K562 (cell line): ENCODE results near the gene HGS. TPM values are rescaled to one million over a fixed set of nuclear protein-coding genes. Genes with fewer than 3 reads are reported as not detected.

Experiments used
- CEBPG ChIP-seq, 3 experiments: fragments of 200-800 bp in 1 of 3; sonication (Bioruptor generic) in 1 of 3; sonication (generic) in 1 of 3; formaldehyde crosslinking in 1 of 3; IDR thresholded peaks in 2 of 3; conservative IDR thresholded peaks in 1 of 3; 2 replicates each; pipeline versions ENCODE4 v1.6.1 to v1.8.0; 2016 to 2022; ENCODE audit warnings: missing compliant biosample characterization in 2 of 3, missing genetic modification characterization in 2 of 3, mild to moderate bottlenecking in 1 of 3, missing genetic modification reagents in 1 of 3
- EP300 ChIP-seq: IDR thresholded peaks from 2 replicates; pipeline ENCODE4 v1.6.1; 2012; ENCODE audit warnings: low read length, improper control_type of control experiment
- ETS2 ChIP-seq: IDR thresholded peaks from 2 replicates; pipeline ENCODE4 v1.6.1; 2016; ENCODE audit warnings: borderline replicate concordance, missing genetic modification characterization, mild to moderate bottlenecking, moderate library complexity, missing compliant biosample characterization; ENCODE audit not compliant: poor library complexity, severe bottlenecking
- HIVEP1 ChIP-seq: fragments of 250-450 bp; sonication (Bioruptor Pico); IDR thresholded peaks from 2 replicates; pipeline ENCODE4 v1.4.0; 2020; ENCODE audit warnings: mild to moderate bottlenecking
- HNRNPUL1 ChIP-seq: fragments of 200-400 bp; formaldehyde crosslinking; IDR thresholded peaks from 2 replicates; pipeline ENCODE4 v1.6.1; 2017; ENCODE audit warnings: low read length
- MAFG ChIP-seq: fragments of 450-650 bp; conservative IDR thresholded peaks from 2 replicates; pipeline ENCODE4 v1.6.1; 2016; ENCODE audit warnings: missing genetic modification characterization, missing compliant biosample characterization
- POLR2A ChIP-seq: fragments of 450-650 bp; conservative IDR thresholded peaks from 2 replicates; pipeline ENCODE4 v1.6.1; 2016
- SREBF1 ChIP-seq: fragments of 150-350 bp; IDR thresholded peaks from 2 replicates; pipeline ENCODE4 v1.6.1; 2014; ENCODE audit warnings: antibody characterized with exemption, low read depth, low read length, borderline replicate concordance
- SRSF3 ChIP-seq: fragments of 200-400 bp; formaldehyde crosslinking; IDR thresholded peaks from 2 replicates; pipeline ENCODE4 v1.6.1; 2016; ENCODE audit warnings: mild to moderate bottlenecking, low read length, moderate library complexity; ENCODE audit not compliant: insufficient read depth
- TAF9B ChIP-seq: fragments of 450-650 bp; IDR thresholded peaks from 2 replicates; pipeline ENCODE4 v1.6.1; 2018; ENCODE audit warnings: mild to moderate bottlenecking; ENCODE audit not compliant: partially characterized antibody
- ZNF174 ChIP-seq: fragments of 250-450 bp; sonication (Bioruptor Pico); IDR thresholded peaks from 2 replicates; pipeline ENCODE4 v1.4.0; 2020; ENCODE audit warnings: mild to moderate bottlenecking
- ZNF3 ChIP-seq: fragments of 250-450 bp; sonication (Bioruptor Pico); IDR thresholded peaks from 2 replicates; pipeline ENCODE4 v1.5.0; 2021; ENCODE audit warnings: mild to moderate bottlenecking, moderate library complexity
- polyA plus RNA-seq, 8 experiments: library from polyadenylated mRNA; depleted of rRNA in 4 of 8; stranded (reverse) in 5 of 8; unstranded in 3 of 8; fragments of >200 nt; fragmentation: Nextera tagmentation in 2 of 8; fragmentation: Illumina TruSeq in 1 of 8; extraction: Ambion mirVana in 2 of 8; extraction: Trizol in 1 of 8; gene quantifications; 2 replicates each; pipeline versions ENCODE4 v1.2.1 to v1.2.3, GENCODE V29; 2011 to 2014; ENCODE audit warnings: inconsistent platforms in 1 of 8, missing spikeins in 1 of 8
- total RNA-seq, 7 experiments: library from RNA; depleted of rRNA in 6 of 7; stranded (reverse); fragments of >200 nt in 6 of 7; fragmentation: Illumina TruSeq in 2 of 7; extraction: Trizol in 2 of 7; gene quantifications; 2 replicates each; pipeline versions ENCODE4 v1.2.1 to v1.2.3, GENCODE V29; 2011 to 2021; ENCODE audit warnings: low replicate concordance in 1 of 7
- TF ChIP-seq, protein P1 (sequence below), 2 experiments: fragments of 150-350 bp in 1 of 2; IDR thresholded peaks; 2 replicates each; pipeline ENCODE4 v1.6.1; 2012 to 2016; ENCODE audit warnings: low read depth in 2 of 2, low read length in 2 of 2, mild to moderate bottlenecking in 1 of 2, moderate library complexity in 1 of 2
- TF ChIP-seq, protein P2 (sequence below): fragments of 450-650 bp; formaldehyde crosslinking; IDR thresholded peaks from 2 replicates; pipeline ENCODE4 v1.4.0; 2020; ENCODE audit warnings: mild to moderate bottlenecking
- TF ChIP-seq, protein P3 (sequence below), 2 experiments: IDR thresholded peaks; 2 replicates each; pipeline ENCODE4 v1.6.1; 2012; ENCODE audit warnings: improper control_type of control experiment in 2 of 2, low read depth in 2 of 2, low read length in 2 of 2, borderline replicate concordance in 1 of 2
- TF ChIP-seq, protein P4 (sequence below): fragments of 250-450 bp; sonication (Bioruptor Pico); IDR thresholded peaks from 2 replicates; pipeline ENCODE4 v1.4.0; 2020; ENCODE audit warnings: mild to moderate bottlenecking, moderate library complexity

HGS gene
- total and polyA plus RNA-seq, 9 of the 15 experiments (the other 6 are each of a cell fraction or from before 2014, with no cell fraction given), result 3.9 to 176 (median 77.1) TPM

DNA sequence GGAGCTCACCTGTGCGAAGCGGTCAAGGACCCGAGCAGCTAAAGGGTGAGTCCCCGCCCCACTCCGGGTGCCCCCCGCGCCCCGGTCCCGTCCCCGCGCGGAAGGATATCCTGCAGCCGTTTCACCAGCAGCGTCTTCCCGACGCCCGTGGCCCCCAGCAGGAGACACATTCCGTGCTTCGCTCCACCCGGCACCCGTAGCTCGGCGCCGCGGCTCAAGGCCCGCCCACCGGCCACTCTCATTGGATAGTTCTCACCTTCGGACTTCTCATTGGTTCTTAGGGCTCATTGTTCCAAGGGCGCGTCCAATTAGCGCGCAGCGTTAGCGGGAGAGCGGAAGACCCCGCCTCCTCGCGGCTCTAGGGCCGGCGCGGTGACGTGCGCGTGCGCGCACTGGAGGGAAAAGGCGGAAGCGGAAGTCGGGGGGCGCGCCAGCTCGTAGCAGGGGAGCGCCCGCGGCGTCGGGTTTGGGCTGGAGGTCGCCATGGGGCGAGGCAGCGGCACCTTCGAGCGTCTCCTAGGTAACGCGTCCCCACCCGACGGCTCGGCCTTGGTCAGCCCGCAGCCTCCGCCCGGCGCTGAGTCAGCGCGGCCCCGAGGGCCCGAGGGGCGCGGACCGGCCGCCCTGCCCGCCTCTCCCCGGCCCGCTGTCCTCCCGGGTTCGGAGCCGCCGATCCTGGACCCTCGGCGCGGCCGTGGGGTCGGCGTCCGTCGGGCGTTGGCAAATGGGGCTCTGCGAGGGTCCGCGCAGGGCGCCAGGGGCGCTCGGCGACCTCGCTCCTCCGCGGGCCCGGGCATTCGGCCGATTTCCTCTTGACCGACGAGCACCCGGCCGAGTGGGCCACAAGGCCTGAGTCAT, at the start of gene HGS, which contains the start of gene ARL16 (continued):
- TF ChIP-seq, protein P1, sequence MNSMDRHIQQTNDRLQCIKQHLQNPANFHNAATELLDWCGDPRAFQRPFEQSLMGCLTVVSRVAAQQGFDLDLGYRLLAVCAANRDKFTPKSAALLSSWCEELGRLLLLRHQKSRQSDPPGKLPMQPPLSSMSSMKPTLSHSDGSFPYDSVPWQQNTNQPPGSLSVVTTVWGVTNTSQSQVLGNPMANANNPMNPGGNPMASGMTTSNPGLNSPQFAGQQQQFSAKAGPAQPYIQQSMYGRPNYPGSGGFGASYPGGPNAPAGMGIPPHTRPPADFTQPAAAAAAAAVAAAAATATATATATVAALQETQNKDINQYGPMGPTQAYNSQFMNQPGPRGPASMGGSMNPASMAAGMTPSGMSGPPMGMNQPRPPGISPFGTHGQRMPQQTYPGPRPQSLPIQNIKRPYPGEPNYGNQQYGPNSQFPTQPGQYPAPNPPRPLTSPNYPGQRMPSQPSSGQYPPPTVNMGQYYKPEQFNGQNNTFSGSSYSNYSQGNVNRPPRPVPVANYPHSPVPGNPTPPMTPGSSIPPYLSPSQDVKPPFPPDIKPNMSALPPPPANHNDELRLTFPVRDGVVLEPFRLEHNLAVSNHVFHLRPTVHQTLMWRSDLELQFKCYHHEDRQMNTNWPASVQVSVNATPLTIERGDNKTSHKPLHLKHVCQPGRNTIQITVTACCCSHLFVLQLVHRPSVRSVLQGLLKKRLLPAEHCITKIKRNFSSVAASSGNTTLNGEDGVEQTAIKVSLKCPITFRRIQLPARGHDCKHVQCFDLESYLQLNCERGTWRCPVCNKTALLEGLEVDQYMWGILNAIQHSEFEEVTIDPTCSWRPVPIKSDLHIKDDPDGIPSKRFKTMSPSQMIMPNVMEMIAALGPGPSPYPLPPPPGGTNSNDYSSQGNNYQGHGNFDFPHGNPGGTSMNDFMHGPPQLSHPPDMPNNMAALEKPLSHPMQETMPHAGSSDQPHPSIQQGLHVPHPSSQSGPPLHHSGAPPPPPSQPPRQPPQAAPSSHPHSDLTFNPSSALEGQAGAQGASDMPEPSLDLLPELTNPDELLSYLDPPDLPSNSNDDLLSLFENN (IDR thresholded peaks at IDR 0.05; ENCODE audit: low read depth in 2 of 2, low read length in 2 of 2), result no peak
- TF ChIP-seq ZNF174 (CRISPR knock-in tag), result no peak
- TF ChIP-seq ZNF3, result no peak
- TF ChIP-seq EP300, result no peak
- no peak for TF ChIP-seq CEBPG (CRISPR knock-in tag; IDR thresholded peaks at IDR 0.05)
- no peak for TF ChIP-seq CEBPG (tag; conservative IDR thresholded peaks at IDR 0.05 in 1 of 2, IDR thresholded peaks at IDR 0.05 in 1 of 2)
- TF ChIP-seq POLR2A, result peak; percentile 59
- TF ChIP-seq, protein P2, sequence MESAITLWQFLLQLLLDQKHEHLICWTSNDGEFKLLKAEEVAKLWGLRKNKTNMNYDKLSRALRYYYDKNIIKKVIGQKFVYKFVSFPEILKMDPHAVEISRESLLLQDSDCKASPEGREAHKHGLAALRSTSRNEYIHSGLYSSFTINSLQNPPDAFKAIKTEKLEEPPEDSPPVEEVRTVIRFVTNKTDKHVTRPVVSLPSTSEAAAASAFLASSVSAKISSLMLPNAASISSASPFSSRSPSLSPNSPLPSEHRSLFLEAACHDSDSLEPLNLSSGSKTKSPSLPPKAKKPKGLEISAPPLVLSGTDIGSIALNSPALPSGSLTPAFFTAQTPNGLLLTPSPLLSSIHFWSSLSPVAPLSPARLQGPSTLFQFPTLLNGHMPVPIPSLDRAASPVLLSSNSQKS (CRISPR knock-in tag), result no peak
- no peak for TF ChIP-seq HIVEP1
- TF ChIP-seq, protein P3, sequence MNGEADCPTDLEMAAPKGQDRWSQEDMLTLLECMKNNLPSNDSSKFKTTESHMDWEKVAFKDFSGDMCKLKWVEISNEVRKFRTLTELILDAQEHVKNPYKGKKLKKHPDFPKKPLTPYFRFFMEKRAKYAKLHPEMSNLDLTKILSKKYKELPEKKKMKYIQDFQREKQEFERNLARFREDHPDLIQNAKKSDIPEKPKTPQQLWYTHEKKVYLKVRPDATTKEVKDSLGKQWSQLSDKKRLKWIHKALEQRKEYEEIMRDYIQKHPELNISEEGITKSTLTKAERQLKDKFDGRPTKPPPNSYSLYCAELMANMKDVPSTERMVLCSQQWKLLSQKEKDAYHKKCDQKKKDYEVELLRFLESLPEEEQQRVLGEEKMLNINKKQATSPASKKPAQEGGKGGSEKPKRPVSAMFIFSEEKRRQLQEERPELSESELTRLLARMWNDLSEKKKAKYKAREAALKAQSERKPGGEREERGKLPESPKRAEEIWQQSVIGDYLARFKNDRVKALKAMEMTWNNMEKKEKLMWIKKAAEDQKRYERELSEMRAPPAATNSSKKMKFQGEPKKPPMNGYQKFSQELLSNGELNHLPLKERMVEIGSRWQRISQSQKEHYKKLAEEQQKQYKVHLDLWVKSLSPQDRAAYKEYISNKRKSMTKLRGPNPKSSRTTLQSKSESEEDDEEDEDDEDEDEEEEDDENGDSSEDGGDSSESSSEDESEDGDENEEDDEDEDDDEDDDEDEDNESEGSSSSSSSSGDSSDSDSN (IDR thresholded peaks at IDR 0.05; ENCODE audit: borderline replicate concordance in 1 of 2, low read depth in 2 of 2, low read length in 2 of 2), result 0 out of 4 replicates have a peak, but pooled peaks of 1 of the 2 experiments have one; percentile 67
- TF ChIP-seq, protein P4, sequence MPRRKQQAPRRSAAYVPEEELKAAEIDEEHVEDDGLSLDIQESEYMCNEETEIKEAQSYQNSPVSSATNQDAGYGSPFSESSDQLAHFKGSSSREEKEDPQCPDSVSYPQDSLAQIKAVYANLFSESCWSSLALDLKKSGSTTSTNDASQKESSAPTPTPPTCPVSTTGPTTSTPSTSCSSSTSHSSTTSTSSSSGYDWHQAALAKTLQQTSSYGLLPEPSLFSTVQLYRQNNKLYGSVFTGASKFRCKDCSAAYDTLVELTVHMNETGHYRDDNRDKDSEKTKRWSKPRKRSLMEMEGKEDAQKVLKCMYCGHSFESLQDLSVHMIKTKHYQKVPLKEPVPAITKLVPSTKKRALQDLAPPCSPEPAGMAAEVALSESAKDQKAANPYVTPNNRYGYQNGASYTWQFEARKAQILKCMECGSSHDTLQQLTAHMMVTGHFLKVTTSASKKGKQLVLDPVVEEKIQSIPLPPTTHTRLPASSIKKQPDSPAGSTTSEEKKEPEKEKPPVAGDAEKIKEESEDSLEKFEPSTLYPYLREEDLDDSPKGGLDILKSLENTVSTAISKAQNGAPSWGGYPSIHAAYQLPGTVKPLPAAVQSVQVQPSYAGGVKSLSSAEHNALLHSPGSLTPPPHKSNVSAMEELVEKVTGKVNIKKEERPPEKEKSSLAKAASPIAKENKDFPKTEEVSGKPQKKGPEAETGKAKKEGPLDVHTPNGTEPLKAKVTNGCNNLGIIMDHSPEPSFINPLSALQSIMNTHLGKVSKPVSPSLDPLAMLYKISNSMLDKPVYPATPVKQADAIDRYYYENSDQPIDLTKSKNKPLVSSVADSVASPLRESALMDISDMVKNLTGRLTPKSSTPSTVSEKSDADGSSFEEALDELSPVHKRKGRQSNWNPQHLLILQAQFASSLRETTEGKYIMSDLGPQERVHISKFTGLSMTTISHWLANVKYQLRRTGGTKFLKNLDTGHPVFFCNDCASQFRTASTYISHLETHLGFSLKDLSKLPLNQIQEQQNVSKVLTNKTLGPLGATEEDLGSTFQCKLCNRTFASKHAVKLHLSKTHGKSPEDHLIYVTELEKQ (CRISPR knock-in tag), result no peak
- TF ChIP-seq ETS2 (tag), result no peak
- no peak for TF ChIP-seq MAFG (tag)
- TF ChIP-seq SREBF1, result no peak
- no peak for TF ChIP-seq HNRNPUL1
- TF ChIP-seq TAF9B, result no peak
- no peak for TF ChIP-seq SRSF3
